HepG2 (cell line): ENCODE results near the gene RHOBTB3. TPM values are rescaled to one million over a fixed set of nuclear protein-coding genes. Genes with fewer than 3 reads are reported as not detected.

Experiments
- ATAC-seq: fragments of 200-7000 bp; cut with Tn5 transposase; 3 replicates; pipeline ENCODE4 v1.9.1; 2020; ENCODE audit warnings: mild to moderate bottlenecking, moderate library complexity
- BruUV-seq: library from RNA; stranded (reverse); fragments of 400-500 nt; replicated peaks from 2 replicates; lab custom pipeline; 2021; lab: Mats Ljungman, UMichigan
- CTCF ChIA-PET: fragments of 300-600 bp; formaldehyde crosslinking; extraction: SDS; loops from one replicate; lab custom pipeline; 2021; ENCODE audit warnings: low total read pairs, inconsistent platforms, low intra/inter-chr PET ratio; lab: Yijun Ruan, JAX
- POLR2A ChIA-PET: fragments of 350-600 bp; sonication (Branson Sonifier 250); formaldehyde crosslinking; loops from one replicate; lab custom pipeline; 2020; ENCODE audit warnings: antibody characterized with exemption, inconsistent platforms; lab: Yijun Ruan, JAX
- DNase-seq: peaks from one replicate; pipeline ENCODE4 v3.0.0-alpha.2; 2015; ENCODE audit warnings: low spot score
- FAIRE-seq: peaks from 3 replicates; lab custom pipeline; 2011; peaks lifted over from hg19 to GRCh38; lab: Jason Lieb, UNC
- H2AFZ ChIP-seq: one replicate; pipeline ENCODE4 v1.6.1; 2011; ENCODE audit warnings: low read length, inconsistent platforms
- H3K27ac ChIP-seq: fragments of 300-600 bp; 3 replicates; pipeline ENCODE4 v1.8.0; 2011; ENCODE audit warnings: mixed run types, mild to moderate bottlenecking, mixed read lengths, low read length, inconsistent platforms; ENCODE audit not compliant: insufficient read depth; ENCODE audit errors: extremely low read length
- H3K27me3 ChIP-seq, 2 experiments: fragments of 200-600 bp in 1 of 2; 2 replicates in 1 of 2; 3 replicates in 1 of 2; pipeline versions ENCODE4 v1.6.0 to v1.8.0; 2011; ENCODE audit warnings: low read length in 2 of 2, mild to moderate bottlenecking in 2 of 2, moderate library complexity in 2 of 2, inconsistent platforms in 1 of 2; ENCODE audit not compliant: insufficient read depth in 2 of 2, control insufficient read depth in 1 of 2
- H3K36me3 ChIP-seq, 2 experiments: fragments of 200-600 bp in 1 of 2; replicated peaks in 1 of 2; 2 replicates in 1 of 2; 3 replicates in 1 of 2; pipeline versions ENCODE4 v1.5.1 to v1.8.0; 2011; ENCODE audit warnings: low read length in 2 of 2, inconsistent platforms in 1 of 2; ENCODE audit not compliant: insufficient read depth in 2 of 2, control insufficient read depth in 1 of 2
- H3K4me1 ChIP-seq: 2 replicates; pipeline ENCODE4 v1.5.1; 2012; ENCODE audit warnings: low read length, inconsistent platforms; ENCODE audit not compliant: insufficient read depth
- H3K4me2 ChIP-seq: 2 replicates; pipeline ENCODE4 v1.6.0; 2011; ENCODE audit warnings: low read depth, low read length, inconsistent platforms
- H3K4me3 ChIP-seq, 3 experiments: fragments of 200-600 bp in 1 of 3; sonication (generic), shearing (Covaris generic) in 1 of 3; replicated peaks in 1 of 3; 2 replicates each; pipeline ENCODE4 v1.5.1; 2011 to 2016; ENCODE audit warnings: low read length in 3 of 3, inconsistent platforms in 2 of 3, low read depth in 2 of 3, mild to moderate bottlenecking in 2 of 3, control low read depth in 1 of 3, mixed read lengths in 1 of 3; ENCODE audit not compliant: insufficient read depth in 1 of 3
- H3K79me2 ChIP-seq: one replicate; pipeline ENCODE4 v1.6.1; 2011; ENCODE audit warnings: low read length, inconsistent platforms; ENCODE audit not compliant: insufficient read depth
- H3K9ac ChIP-seq: 2 replicates; pipeline ENCODE4 v1.6.0; 2011; ENCODE audit warnings: mild to moderate bottlenecking, low read depth, low read length, inconsistent platforms; ENCODE audit not compliant: insufficient read depth
- H3K9me3 ChIP-seq: 2 replicates; pipeline ENCODE4 v1.5.1; 2012; ENCODE audit warnings: mild to moderate bottlenecking, low read length
- H4K20me1 ChIP-seq: 2 replicates; pipeline ENCODE4 v1.6.0; 2011; ENCODE audit warnings: inconsistent platforms, mild to moderate bottlenecking, low read length, moderate library complexity; ENCODE audit not compliant: insufficient read depth
- EP300 ChIP-seq, 3 experiments: sonication (generic) in 1 of 3; formaldehyde crosslinking in 1 of 3; IDR thresholded peaks; 2 replicates each; pipeline versions ENCODE4 v1.5.1 to v1.6.1; 2011 to 2020; ENCODE audit warnings: low read depth in 2 of 3, low read length in 2 of 3, borderline replicate concordance in 1 of 3, improper control_type of control experiment in 1 of 3, mild to moderate bottlenecking in 1 of 3, missing genetic modification reagents in 1 of 3, moderate library complexity in 1 of 3
- MAFF ChIP-seq: IDR thresholded peaks from 2 replicates; pipeline ENCODE4 v1.6.1; 2011; ENCODE audit warnings: low read depth, low read length, improper control_type of control experiment
- MAFK ChIP-seq, 2 experiments: IDR thresholded peaks in 1 of 2; conservative IDR thresholded peaks in 1 of 2; 2 replicates each; pipeline ENCODE4 v1.6.1; 2011; ENCODE audit warnings: improper control_type of control experiment in 2 of 2, low read length in 2 of 2
- NFATC3 ChIP-seq: sonication (generic); formaldehyde crosslinking; IDR thresholded peaks from 2 replicates; pipeline ENCODE4 v1.5.1; 2020; ENCODE audit warnings: mild to moderate bottlenecking, missing genetic modification reagents
- YY1 ChIP-seq: IDR thresholded peaks from 2 replicates; pipeline ENCODE4 v1.6.1; 2011; ENCODE audit warnings: low read length, low read depth, moderate library complexity, mild to moderate bottlenecking; ENCODE audit not compliant: insufficient read depth, insufficient replicate concordance
- ZNF160 ChIP-seq: sonication (generic); formaldehyde crosslinking; IDR thresholded peaks from 2 replicates; pipeline ENCODE4 v1.8.0; 2022; ENCODE audit warnings: mild to moderate bottlenecking, inconsistent platforms, missing genetic modification reagents
- ZNF382 ChIP-seq: sonication (generic); formaldehyde crosslinking; IDR thresholded peaks from 2 replicates; pipeline ENCODE4 v1.5.0; 2020; ENCODE audit warnings: missing genetic modification reagents, mild to moderate bottlenecking, borderline replicate concordance
- WGBS: methylation state at CpG from one replicate; pipeline ENCODE4 v1.1.6; 2017; ENCODE audit warnings: low lambda C conversion rate; 5-methylcytosine and 5-hydroxymethylcytosine counted together
- in situ Hi-C: cut with HindIII; loops from 2 replicates; pipeline ENCODE4 v1.10.0; 2017; ENCODE audit warnings: low pct_unique_long_range_greater_than_20kb; ENCODE audit not compliant: extremely low pct_ligation_motif_present
- intact Hi-C: fragments of 100-400 bp; cut with micrococcal nuclease; formaldehyde crosslinking; loops from one replicate; pipeline ENCODE4 v1.10.0; 2022; ENCODE audit not compliant: unreplicated experiment
- polyA plus RNA-seq, 8 experiments: library from polyadenylated mRNA; depleted of rRNA in 3 of 8; stranded (reverse) in 7 of 8; unstranded in 1 of 8; fragments of >200 nt; fragmentation: Illumina TruSeq in 4 of 8; extraction: Trizol in 4 of 8; gene quantifications; 2 replicates each; pipeline versions ENCODE4 v1.2.1 to v1.2.3, GENCODE V29; 2011 to 2016; ENCODE audit warnings: low read depth in 4 of 8, missing spikeins in 1 of 8, mixed read lengths in 1 of 8; ENCODE audit not compliant: insufficient read depth in 1 of 8
- total RNA-seq, 5 experiments: library from RNA; depleted of rRNA; stranded (reverse); fragments of >200 nt; fragmentation: Illumina TruSeq; extraction: Trizol; gene quantifications; 2 replicates each; pipeline ENCODE4 v1.2.3, GENCODE V29; 2016; ENCODE audit warnings: low read depth in 1 of 5

Gene RHOBTB3
- total and polyA plus RNA-seq, 2 of the 13 experiments (the other 11 are each of a cell fraction or from before 2014, with no cell fraction given): 31.6 to 35.4 TPM

- CTCF ChIA-PET: no interaction called here
- H3K9me3 ChIP-seq: no peaks in the 10 kb centered on the region
- POLR2A ChIA-PET: no interaction called here
- H3K27me3 ChIP-seq: peaks cover 0 to 2% of the 10 kb centered on the region in 2 experiments; a peak in 1 of 5 replicates
- ATAC-seq: no peak
- TF ChIP-seq ZNF382 (CRISPR knock-in tag): no peak
- peak; percentile 90 for TF ChIP-seq MAFF
- TF ChIP-seq MAFK (conservative IDR thresholded peaks at IDR 0.05 in 1 of 2, IDR thresholded peaks at IDR 0.05 in 1 of 2; ENCODE audit: low read length in 2 of 2): peak; percentile 88 to 93
- BruUV-seq: no TSS peak
- intact Hi-C loops: no loop called here
- no peak overlapping the region for H3K27ac ChIP-seq
- no peak overlapping the region for H3K4me3 ChIP-seq
- H3K79me2 ChIP-seq: no peaks in the 10 kb centered on the region
- in situ Hi-C loops: no loop called here
- no peak overlapping the region for H2AFZ ChIP-seq
- no peaks in the 10 kb centered on the region for H3K36me3 ChIP-seq
- WGBS: 83% methylated on average over 4 of the region's 4 CpGs
- H4K20me1 ChIP-seq: no peaks in the 10 kb centered on the region
- no peak for FAIRE-seq
- H3K4me2 ChIP-seq: no peak overlapping the region
- peaks cover 35% of the 10 kb centered on the region for H3K4me1 ChIP-seq
- no peak for DNase-seq
- H3K9ac ChIP-seq: no peak overlapping the region
Observed at GRCh38 chr5:95725937-95726810, 5.0 kb upstream of the RHOBTB3 start.

GRCh38 chr5:95726811-95727763 lies 4.0 kb upstream of the RHOBTB3 start:
- H3K4me2 ChIP-seq: no peak overlapping the region
- BruUV-seq: no TSS peak
- H3K9ac ChIP-seq: no peak overlapping the region
- TF ChIP-seq NFATC3 (CRISPR knock-in tag) (no peak), ZNF160 (CRISPR knock-in tag) (no peak), YY1 (no peak), EP300 (IDR thresholded peaks at IDR 0.05; ENCODE audit: low read depth in 2 of 2, low read length in 2 of 2) (no peak), EP300 (CRISPR knock-in tag; IDR thresholded peaks at IDR 0.05; ENCODE audit: borderline replicate concordance) (no peak)
- TF ChIP-seq, all 625 proteins: peak for 0
- Histone ChIP-seq H3K27ac (no peak overlapping the region), H3K27me3 (no peaks in the 10 kb centered on the region; a peak in 1 of 5 replicates), H3K36me3 (no peaks in the 10 kb centered on the region), H3K4me3 (no peak overlapping the region), H4K20me1 (no peaks in the 10 kb centered on the region), H3K9me3 (no peaks in the 10 kb centered on the region), H3K79me2 (peaks cover 2% of the 10 kb centered on the region), H2AFZ (no peak overlapping the region), H3K4me1 (peaks cover 37% of the 10 kb centered on the region)
- in situ Hi-C loops: no loop called here
- ATAC-seq: no peak
- CTCF ChIA-PET: no interaction called here
- FAIRE-seq: no peak
- POLR2A ChIA-PET: interaction anchor here (0.9 kb wide), 1 partner anchor 80 kb away, joined by 5 read pairs; the partner anchor contains the start of gene RFESD
- WGBS: 15% methylated on average over 5 of the region's 5 CpGs
- no peak for DNase-seq
- intact Hi-C loops: no loop called here
